NCI-H345 treated with DMSO at 0.1 percent for 48 hours (cell line): ENCODE data around the gene AKAP13.
"Not testable (repeated sequence)": the region's sequence is repeated elsewhere in the genome, so short reads cannot be mapped to it uniquely, and the experiment has no call there.

ENCODE experiments used
- DNase-seq: peaks from one replicate; lab custom pipeline; 2025; ENCODE audit not compliant: unreplicated experiment; lab: John Stamatoyannopoulos, UW

AKAP13 gene

GRCh38 chr15:85658816-85659215, 278.4 kb downstream of the AKAP13 start:
- DNase-seq, result no peak

GRCh38 chr15:85661859-85662258, 281.5 kb downstream of the AKAP13 start:
- DNase-seq, result no peak

- DNase-seq, result not testable (repeated sequence)
Measured at GRCh38 chr15:85665677-85666076, 285.3 kb downstream of the AKAP13 start.

- no peak for DNase-seq
Measured at GRCh38 chr15:85667491-85668424, 287.4 kb downstream of the AKAP13 start.

- DNase-seq, result no peak
Measured at GRCh38 chr15:85671156-85671555, 290.8 kb downstream of the AKAP13 start.

GRCh38 chr15:85672332-85673084, 292.1 kb downstream of the AKAP13 start:
- no peak for DNase-seq

- no peak for DNase-seq
Measured at GRCh38 chr15:85673326-85673725, 292.9 kb downstream of the AKAP13 start.

GRCh38 chr15:85676342-85677098, 296.1 kb downstream of the AKAP13 start:
- DNase-seq, result no peak

- DNase-seq, result no peak
Measured at GRCh38 chr15:85679231-85679630, 298.8 kb downstream of the AKAP13 start.

- no peak for DNase-seq
Measured at GRCh38 chr15:85681386-85681785, 301.0 kb downstream of the AKAP13 start.

GRCh38 chr15:85684174-85684710, 303.8 kb downstream of the AKAP13 start:
- DNase-seq, result no peak

GRCh38 chr15:85685356-85685755, 305.0 kb downstream of the AKAP13 start:
- DNase-seq, result no peak

- no peak for DNase-seq
Measured at GRCh38 chr15:85687329-85687728, 306.9 kb downstream of the AKAP13 start.

GRCh38 chr15:85688711-85689110, 308.3 kb downstream of the AKAP13 start:
- no peak for DNase-seq

GRCh38 chr15:85689729-85690128, 309.3 kb downstream of the AKAP13 start:
- no peak for DNase-seq

- no peak for DNase-seq
Measured at GRCh38 chr15:85690561-85691231, 310.3 kb downstream of the AKAP13 start.

- no peak for DNase-seq
Measured at GRCh38 chr15:85691350-85692240, 311.2 kb downstream of the AKAP13 start.

GRCh38 chr15:85692321-85692720, 311.9 kb downstream of the AKAP13 start:
- no peak for DNase-seq

- DNase-seq, result no peak
Measured at GRCh38 chr15:85692873-85693272, 312.5 kb downstream of the AKAP13 start.
